HCT116 (cell line): Measurements from ENCODE around the gene RYR3. TPM values are rescaled to one million over a fixed set of nuclear protein-coding genes. Genes with fewer than 3 reads are reported as not detected.

Source experiments
- ATAC-seq: fragments of 200-7000 bp; cut with Tn5 transposase; 2 replicates; pipeline ENCODE4 v1.9.1; 2020; ENCODE audit warnings: mild to moderate bottlenecking, moderate library complexity
- BruUV-seq: library from RNA; stranded (reverse); fragments of 400-500 nt; replicated peaks from 2 replicates; lab custom pipeline; 2021; lab: Mats Ljungman, UMichigan
- CTCF ChIA-PET: fragments of 300-600 bp; sonication (Branson Sonifier 250); formaldehyde crosslinking; loops from one replicate; lab custom pipeline; 2021; ENCODE audit warnings: antibody characterized with exemption; lab: Charles Lee
- POLR2A ChIA-PET: fragments of 300-600, 350-600 bp; sonication (Branson Sonifier 250); formaldehyde crosslinking; loops from one replicate; lab custom pipeline; 2021; ENCODE audit warnings: antibody characterized with exemption; lab: Charles Lee
- RAD21 ChIA-PET, 2 experiments: fragments of 300-600 bp; sonication (Branson Sonifier 250); formaldehyde crosslinking; loops; one replicate each; lab custom pipeline; 2023; ENCODE audit warnings: low total read pairs in 2 of 2; ENCODE audit not compliant: uncharacterized antibody in 2 of 2, unreplicated experiment in 2 of 2, low non-redundant PET in 1 of 2; lab: Charles Lee
- DNase-seq: peaks from one replicate; pipeline ENCODE4 v3.0.0-alpha.2; 2010; ENCODE audit warnings: low read depth, low spot score
- H2AFZ ChIP-seq: fragments of 200-600 bp; shearing (Covaris generic), sonication (generic); 2 replicates; pipeline ENCODE4 v1.6.1; 2017; ENCODE audit warnings: low read depth, mixed run types, mixed read lengths, antibody characterized with exemption, low read length; ENCODE audit not compliant: poor library complexity, severe bottlenecking
- H3K27ac ChIP-seq: 2 replicates; pipeline ENCODE4 v1.5.1; 2012; ENCODE audit warnings: low read depth, low read length
- H3K27me3 ChIP-seq: fragments of 200-600 bp; sonication (generic); 2 replicates; pipeline ENCODE4 v1.6.1; 2016; ENCODE audit warnings: mixed run types, low read length, mixed read lengths; ENCODE audit not compliant: insufficient read depth
- H3K36me3 ChIP-seq, 2 experiments: fragments of 200-500 bp in 1 of 2; fragments of 200-600 bp in 1 of 2; sonication (Bioruptor generic) in 1 of 2; sonication (generic) in 1 of 2; 2 replicates each; pipeline versions ENCODE4 v1.5.1 to v1.6.1; 2014 to 2016; ENCODE audit warnings: low read length in 2 of 2, inconsistent platforms in 1 of 2, mixed read lengths in 1 of 2, mixed run types in 1 of 2; ENCODE audit not compliant: insufficient read depth in 2 of 2, control insufficient read depth in 1 of 2
- H3K4me1 ChIP-seq, 2 experiments: fragments of 200-600 bp in 1 of 2; sonication (generic) in 1 of 2; 2 replicates each; pipeline versions ENCODE4 v1.5.1 to v1.6.1; 2012 to 2017; ENCODE audit warnings: low read length in 2 of 2, inconsistent platforms in 1 of 2, mild to moderate bottlenecking in 1 of 2, mixed read lengths in 1 of 2, mixed run types in 1 of 2, moderate library complexity in 1 of 2; ENCODE audit not compliant: insufficient read depth in 2 of 2, control insufficient read depth in 1 of 2
- H3K4me2 ChIP-seq: fragments of 200-600 bp; sonication (generic); 2 replicates; pipeline ENCODE4 v1.6.1; 2017; ENCODE audit warnings: mixed run types, low read length, mixed read lengths
- H3K4me3 ChIP-seq, 2 experiments: fragments of 200-600 bp in 1 of 2; sonication (generic) in 1 of 2; replicated peaks in 1 of 2; 2 replicates each; pipeline ENCODE4 v1.5.1; 2011 to 2016; ENCODE audit warnings: low read length in 2 of 2, control low read depth in 1 of 2, low read depth in 1 of 2, mild to moderate bottlenecking in 1 of 2, mixed read lengths in 1 of 2, mixed run types in 1 of 2
- H3K79me2 ChIP-seq: fragments of 200-600 bp; sonication (generic); 2 replicates; pipeline ENCODE4 v1.6.1; 2017; ENCODE audit warnings: mild to moderate bottlenecking, mixed run types, low read length, moderate library complexity, mixed read lengths; ENCODE audit not compliant: insufficient read depth
- H3K9ac ChIP-seq: fragments of 200-600 bp; sonication (generic); 2 replicates; pipeline ENCODE4 v1.6.1; 2016; ENCODE audit warnings: low read length, mixed read lengths
- H3K9me2 ChIP-seq: fragments of 200-600 bp; sonication (generic), shearing (Covaris generic); 2 replicates; pipeline ENCODE4 v1.6.1; 2017; ENCODE audit warnings: mixed run types, mild to moderate bottlenecking, moderate library complexity; ENCODE audit not compliant: insufficient read depth
- H3K9me3 ChIP-seq, 2 experiments: fragments of 200-500 bp in 1 of 2; fragments of 200-600 bp in 1 of 2; sonication (Bioruptor generic) in 1 of 2; sonication (generic) in 1 of 2; 2 replicates each; pipeline ENCODE4 v1.6.1; 2014 to 2017; ENCODE audit warnings: low read length in 2 of 2, mixed read lengths in 2 of 2, inconsistent platforms in 1 of 2, low read depth in 1 of 2, mild to moderate bottlenecking in 1 of 2, mixed run types in 1 of 2, moderate library complexity in 1 of 2; ENCODE audit not compliant: control insufficient read depth in 1 of 2, insufficient read depth in 1 of 2
- H4K20me1 ChIP-seq: fragments of 200-600 bp; sonication (generic), shearing (Covaris generic); 2 replicates; pipeline ENCODE4 v1.6.1; 2017; ENCODE audit warnings: mixed run types, mild to moderate bottlenecking, moderate library complexity; ENCODE audit not compliant: insufficient read depth
- CBX3 ChIP-seq: IDR thresholded peaks from 2 replicates; pipeline ENCODE4 v1.6.1; 2012; ENCODE audit warnings: low read depth
- CEBPB ChIP-seq: IDR thresholded peaks from 2 replicates; pipeline ENCODE4 v1.6.1; 2012; ENCODE audit warnings: low read depth
- EGR1 ChIP-seq: IDR thresholded peaks from 2 replicates; pipeline ENCODE4 v1.6.1; 2012; ENCODE audit warnings: low read depth
- EZH2phosphoT487 ChIP-seq: fragments of 200-600 bp; IDR thresholded peaks from 2 replicates; pipeline ENCODE4 v1.6.1; 2018; ENCODE audit warnings: antibody characterized with exemption, borderline replicate concordance
- FOSL1 ChIP-seq: IDR thresholded peaks from 2 replicates; pipeline ENCODE4 v1.6.1; 2012; ENCODE audit warnings: low read depth
- JUND ChIP-seq: IDR thresholded peaks from 2 replicates; pipeline ENCODE4 v1.6.1; 2012
- POLR2A ChIP-seq: IDR thresholded peaks from 2 replicates; pipeline ENCODE4 v1.7.0; 2011; ENCODE audit warnings: borderline replicate concordance; ENCODE audit not compliant: insufficient read depth, insufficient read length; ENCODE audit errors: extremely low read depth
- RAD21 ChIP-seq: IDR thresholded peaks from 2 replicates; pipeline ENCODE4 v1.6.1; 2012; ENCODE audit warnings: low read depth, mild to moderate bottlenecking
- SIN3A ChIP-seq: IDR thresholded peaks from 2 replicates; pipeline ENCODE4 v1.6.1; 2012; ENCODE audit warnings: low read depth
- SRF ChIP-seq: IDR thresholded peaks from 2 replicates; pipeline ENCODE4 v1.6.1; 2012; ENCODE audit warnings: low read depth
- TCF7L2 ChIP-seq: IDR thresholded peaks from 2 replicates; pipeline ENCODE4 v1.7.0; 2011; ENCODE audit warnings: borderline replicate concordance, inconsistent platforms; ENCODE audit not compliant: insufficient read depth, insufficient read length; ENCODE audit errors: extremely low read depth
- ZNF274 ChIP-seq: fragments of 200-500 bp; sonication (Bioruptor generic); IDR thresholded peaks from 2 replicates; pipeline ENCODE4 v1.6.1; 2014; ENCODE audit warnings: mild to moderate bottlenecking, low read depth, low read length, inconsistent platforms
- intact Hi-C: fragments of 100-400 bp; cut with micrococcal nuclease; formaldehyde crosslinking; loops from 2 replicates; pipeline ENCODE4 v1.10.0; 2022
- total RNA-seq: library from RNA; stranded (reverse); gene quantifications from one replicate; pipeline ENCODE4 v1.2.1, GENCODE V29; 2021; ENCODE audit not compliant: unreplicated experiment
- TF ChIP-seq, protein P1 (sequence below), 3 experiments: fragments of 200-600 bp in 1 of 3; sonication (generic) in 1 of 3; IDR thresholded peaks in 2 of 3; conservative IDR thresholded peaks in 1 of 3; 2 replicates each; pipeline ENCODE4 v1.5.1; 2012 to 2017; ENCODE audit warnings: low read depth in 2 of 3, low read length in 2 of 3, antibody characterized with exemption in 1 of 3, borderline replicate concordance in 1 of 3, control low read depth in 1 of 3, mild to moderate bottlenecking in 1 of 3, mixed read lengths in 1 of 3, mixed run types in 1 of 3, moderate library complexity in 1 of 3; ENCODE audit not compliant: insufficient read depth in 1 of 3
- TF ChIP-seq, protein P2 (sequence below): IDR thresholded peaks from 2 replicates; pipeline ENCODE4 v1.6.1; 2012; ENCODE audit warnings: low read depth
- TF ChIP-seq, protein P3 (sequence below): IDR thresholded peaks from 2 replicates; pipeline ENCODE4 v1.6.1; 2012
- TF ChIP-seq, protein P4 (sequence below): IDR thresholded peaks from 2 replicates; pipeline ENCODE4 v1.6.1; 2011; ENCODE audit warnings: mild to moderate bottlenecking, low read length, moderate library complexity; ENCODE audit not compliant: insufficient replicate concordance; ENCODE audit errors: extremely low read depth

The RYR3 gene
- total RNA-seq, 1 experiment from 2014 or later: not detected

DNA sequence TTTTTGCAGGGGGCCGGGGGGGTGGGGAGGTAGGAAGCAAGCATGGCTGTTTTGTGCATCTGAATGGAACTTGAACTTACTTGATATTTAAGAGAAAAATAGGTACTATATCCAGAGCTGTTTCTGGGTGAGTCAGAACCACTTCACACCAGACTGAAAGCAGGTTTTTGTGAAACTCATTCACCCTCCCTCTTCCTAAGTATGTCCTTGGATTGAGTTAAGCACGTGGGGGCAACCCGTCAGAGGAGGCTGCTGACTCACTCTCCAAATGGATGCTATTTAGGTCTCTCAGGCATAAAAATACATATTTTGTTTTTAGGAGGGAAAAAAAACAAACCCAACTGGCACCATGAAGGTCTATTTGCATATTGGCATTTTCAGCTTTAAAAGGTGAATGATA, 270.3 kb downstream of the RYR3 start:
- TF ChIP-seq JUND (no peak), ZNF274 (no peak), CEBPB (no peak), TCF7L2 (no peak), CBX3 (no peak), SIN3A (no peak), SRF (no peak), EGR1 (no peak), RAD21 (no peak), EZH2phosphoT487 (no peak), FOSL1 (no peak), POLR2A (no peak)
- TF ChIP-seq, protein P1, sequence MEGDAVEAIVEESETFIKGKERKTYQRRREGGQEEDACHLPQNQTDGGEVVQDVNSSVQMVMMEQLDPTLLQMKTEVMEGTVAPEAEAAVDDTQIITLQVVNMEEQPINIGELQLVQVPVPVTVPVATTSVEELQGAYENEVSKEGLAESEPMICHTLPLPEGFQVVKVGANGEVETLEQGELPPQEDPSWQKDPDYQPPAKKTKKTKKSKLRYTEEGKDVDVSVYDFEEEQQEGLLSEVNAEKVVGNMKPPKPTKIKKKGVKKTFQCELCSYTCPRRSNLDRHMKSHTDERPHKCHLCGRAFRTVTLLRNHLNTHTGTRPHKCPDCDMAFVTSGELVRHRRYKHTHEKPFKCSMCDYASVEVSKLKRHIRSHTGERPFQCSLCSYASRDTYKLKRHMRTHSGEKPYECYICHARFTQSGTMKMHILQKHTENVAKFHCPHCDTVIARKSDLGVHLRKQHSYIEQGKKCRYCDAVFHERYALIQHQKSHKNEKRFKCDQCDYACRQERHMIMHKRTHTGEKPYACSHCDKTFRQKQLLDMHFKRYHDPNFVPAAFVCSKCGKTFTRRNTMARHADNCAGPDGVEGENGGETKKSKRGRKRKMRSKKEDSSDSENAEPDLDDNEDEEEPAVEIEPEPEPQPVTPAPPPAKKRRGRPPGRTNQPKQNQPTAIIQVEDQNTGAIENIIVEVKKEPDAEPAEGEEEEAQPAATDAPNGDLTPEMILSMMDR (IDR thresholded peaks at IDR 0.05 in 2 of 3, conservative IDR thresholded peaks at IDR 0.05 in 1 of 3; ENCODE audit: borderline replicate concordance in 1 of 3, insufficient read depth in 1 of 3, low read depth in 2 of 3, low read length in 2 of 3): no peak
- TF ChIP-seq, protein P2, sequence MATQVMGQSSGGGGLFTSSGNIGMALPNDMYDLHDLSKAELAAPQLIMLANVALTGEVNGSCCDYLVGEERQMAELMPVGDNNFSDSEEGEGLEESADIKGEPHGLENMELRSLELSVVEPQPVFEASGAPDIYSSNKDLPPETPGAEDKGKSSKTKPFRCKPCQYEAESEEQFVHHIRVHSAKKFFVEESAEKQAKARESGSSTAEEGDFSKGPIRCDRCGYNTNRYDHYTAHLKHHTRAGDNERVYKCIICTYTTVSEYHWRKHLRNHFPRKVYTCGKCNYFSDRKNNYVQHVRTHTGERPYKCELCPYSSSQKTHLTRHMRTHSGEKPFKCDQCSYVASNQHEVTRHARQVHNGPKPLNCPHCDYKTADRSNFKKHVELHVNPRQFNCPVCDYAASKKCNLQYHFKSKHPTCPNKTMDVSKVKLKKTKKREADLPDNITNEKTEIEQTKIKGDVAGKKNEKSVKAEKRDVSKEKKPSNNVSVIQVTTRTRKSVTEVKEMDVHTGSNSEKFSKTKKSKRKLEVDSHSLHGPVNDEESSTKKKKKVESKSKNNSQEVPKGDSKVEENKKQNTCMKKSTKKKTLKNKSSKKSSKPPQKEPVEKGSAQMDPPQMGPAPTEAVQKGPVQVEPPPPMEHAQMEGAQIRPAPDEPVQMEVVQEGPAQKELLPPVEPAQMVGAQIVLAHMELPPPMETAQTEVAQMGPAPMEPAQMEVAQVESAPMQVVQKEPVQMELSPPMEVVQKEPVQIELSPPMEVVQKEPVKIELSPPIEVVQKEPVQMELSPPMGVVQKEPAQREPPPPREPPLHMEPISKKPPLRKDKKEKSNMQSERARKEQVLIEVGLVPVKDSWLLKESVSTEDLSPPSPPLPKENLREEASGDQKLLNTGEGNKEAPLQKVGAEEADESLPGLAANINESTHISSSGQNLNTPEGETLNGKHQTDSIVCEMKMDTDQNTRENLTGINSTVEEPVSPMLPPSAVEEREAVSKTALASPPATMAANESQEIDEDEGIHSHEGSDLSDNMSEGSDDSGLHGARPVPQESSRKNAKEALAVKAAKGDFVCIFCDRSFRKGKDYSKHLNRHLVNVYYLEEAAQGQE: no peak
- TF ChIP-seq, protein P3, sequence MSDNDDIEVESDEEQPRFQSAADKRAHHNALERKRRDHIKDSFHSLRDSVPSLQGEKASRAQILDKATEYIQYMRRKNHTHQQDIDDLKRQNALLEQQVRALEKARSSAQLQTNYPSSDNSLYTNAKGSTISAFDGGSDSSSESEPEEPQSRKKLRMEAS: no peak
- TF ChIP-seq, protein P4, sequence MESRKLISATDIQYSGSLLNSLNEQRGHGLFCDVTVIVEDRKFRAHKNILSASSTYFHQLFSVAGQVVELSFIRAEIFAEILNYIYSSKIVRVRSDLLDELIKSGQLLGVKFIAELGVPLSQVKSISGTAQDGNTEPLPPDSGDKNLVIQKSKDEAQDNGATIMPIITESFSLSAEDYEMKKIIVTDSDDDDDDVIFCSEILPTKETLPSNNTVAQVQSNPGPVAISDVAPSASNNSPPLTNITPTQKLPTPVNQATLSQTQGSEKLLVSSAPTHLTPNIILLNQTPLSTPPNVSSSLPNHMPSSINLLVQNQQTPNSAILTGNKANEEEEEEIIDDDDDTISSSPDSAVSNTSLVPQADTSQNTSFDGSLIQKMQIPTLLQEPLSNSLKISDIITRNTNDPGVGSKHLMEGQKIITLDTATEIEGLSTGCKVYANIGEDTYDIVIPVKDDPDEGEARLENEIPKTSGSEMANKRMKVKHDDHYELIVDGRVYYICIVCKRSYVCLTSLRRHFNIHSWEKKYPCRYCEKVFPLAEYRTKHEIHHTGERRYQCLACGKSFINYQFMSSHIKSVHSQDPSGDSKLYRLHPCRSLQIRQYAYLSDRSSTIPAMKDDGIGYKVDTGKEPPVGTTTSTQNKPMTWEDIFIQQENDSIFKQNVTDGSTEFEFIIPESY: no peak
- ChIA-PET RAD21 (interaction anchor here in 1 of 2 experiments (0.6 kb wide), 1 partner anchor 387 kb away, joined by 3 read pairs; the partner anchor contains the start of gene FMN1), POLR2A (no interaction called here), CTCF (no interaction called here)
- H2AFZ ChIP-seq: no peak overlapping the region
- no peaks in the 10 kb centered on the region for H3K9me2 ChIP-seq
- DNase-seq (no peak), ATAC-seq (no peak)
- no TSS peak for BruUV-seq
- no peak overlapping the region for H3K9ac ChIP-seq
- no peaks in the 10 kb centered on the region for H3K36me3 ChIP-seq
- peaks cover 44% of the 10 kb centered on the region for H3K27me3 ChIP-seq
- H3K4me3 ChIP-seq: no peak overlapping the region
- no peak overlapping the region for H3K27ac ChIP-seq
- intact Hi-C loops: no loop called here
- no peaks in the 10 kb centered on the region for H3K9me3 ChIP-seq
- no peak overlapping the region for H3K4me2 ChIP-seq
- H3K4me1 ChIP-seq: no peaks in the 10 kb centered on the region
- H3K79me2 ChIP-seq: no peaks in the 10 kb centered on the region
- H4K20me1 ChIP-seq: no peaks in the 10 kb centered on the region
